Right cardiac atrium (tissue), 5 donors: ENCODE data around the gene ELK1. TPM values are rescaled to one million over a fixed set of nuclear protein-coding genes. Genes with fewer than 3 reads are reported as not detected.

Experiments
- ATAC-seq, 2 donors: fragments of 200-7000 bp; cut with Tn5 transposase; one replicate each; pipeline versions ENCODE4 v1.8.0 to v1.9.1; 2020; ENCODE audit warnings: moderate library complexity in 2 of 2, mild to moderate bottlenecking in 1 of 2
- DNase-seq, 3 donors: peaks; one replicate each; pipeline ENCODE4 v3.0.0-alpha.2; 2020
- H3K27ac ChIP-seq: one replicate; pipeline ENCODE4 v1.5.1; 2013; ENCODE audit warnings: mild to moderate bottlenecking, low read length, control low read depth, moderate library complexity
- H3K27me3 ChIP-seq: one replicate; pipeline ENCODE4 v1.6.1; 2013; ENCODE audit not compliant: control insufficient read depth, insufficient read depth
- H3K4me1 ChIP-seq: one replicate; pipeline ENCODE4 v1.6.1; 2013; ENCODE audit warnings: low read length; ENCODE audit not compliant: control insufficient read depth, insufficient read depth
- H3K4me3 ChIP-seq: one replicate; pipeline ENCODE4 v1.5.1; 2013; ENCODE audit warnings: low read length, control low read depth
- H3K9me3 ChIP-seq: one replicate; pipeline ENCODE4 v1.6.1; 2013; ENCODE audit warnings: low read length; ENCODE audit not compliant: control insufficient read depth
- WGBS: extraction: QIAGEN DNeasy Blood & Tissue Kit; methylation state at CpG from one replicate; pipeline ENCODE4 v1.1.7; 2013; 5-methylcytosine and 5-hydroxymethylcytosine counted together
- intact Hi-C, 4 donors: fragments of 100-400 bp; cut with DNase I; formaldehyde crosslinking; loops; one replicate each; pipeline versions ENCODE4 v1.11.0 to v1.14.0; 2022 to 2023
- polyA plus RNA-seq: library from polyadenylated mRNA; stranded (reverse); fragments of 200-250 nt; gene quantifications from one replicate; pipeline ENCODE4 v1.2.3, GENCODE V29; 2013
- total RNA-seq, 4 donors: library from RNA; stranded (reverse); fragmentation: NEBNext Ultra II Directional; extraction: Animal tissue kit (Norgen Biotek cat#: 25700); gene quantifications; one replicate each; pipeline ENCODE4 v1.2.1, GENCODE V29; 2021
- donor health status: healthy with polysubstance abuse.
- donor health status: DM: no; HTN: yes; CAD: no.
- donor health status: DM: no; HTN: no; CAD: no.
- donor health status: DM: no; HTN: yes; CAD: no; lungs with severe emphysema.
- donor health status: DM: yes; HTN: yes; CAD: no.

The ELK1 gene
- total and polyA plus RNA-seq, 5 donors, result 16.7 to 32.3 (median 24.3) TPM

DNA sequence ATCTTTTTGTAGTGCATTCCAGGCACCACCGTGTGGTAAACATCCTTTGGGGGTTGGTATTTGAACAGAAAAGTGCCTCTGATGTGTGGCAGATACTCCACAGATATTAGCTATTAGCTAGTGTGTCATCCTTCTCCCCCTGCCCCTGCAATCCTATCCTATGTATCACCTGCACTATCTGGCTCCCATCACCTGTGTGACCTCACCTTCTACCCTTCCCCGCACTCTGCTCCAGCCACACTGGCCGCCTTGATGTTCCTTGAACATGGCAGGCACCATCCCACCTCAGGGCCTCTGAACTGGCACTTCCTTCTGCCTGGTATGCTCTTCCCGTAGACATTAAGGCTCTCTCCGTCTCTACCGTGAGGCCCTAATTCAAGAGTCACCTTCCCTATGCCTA, 3.7 kb downstream of the ELK1 start:
- intact Hi-C loops, result loop anchor here in 1 of 4 donors (5.0 kb wide), 1 partner anchor 84 kb away; the partner anchor contains the start of gene ARAF
- no peaks in the 10 kb centered on the region for H3K9me3 ChIP-seq
- H3K27ac ChIP-seq, result no peak overlapping the region
- no peak overlapping the region for H3K4me3 ChIP-seq
- 82% methylated on average over 6 of the region's 6 CpGs for WGBS
- ATAC-seq (no peak), DNase-seq (no peak)
- H3K27me3 ChIP-seq, result no peaks in the 10 kb centered on the region
- peaks cover 11% of the 10 kb centered on the region for H3K4me1 ChIP-seq

DNA sequence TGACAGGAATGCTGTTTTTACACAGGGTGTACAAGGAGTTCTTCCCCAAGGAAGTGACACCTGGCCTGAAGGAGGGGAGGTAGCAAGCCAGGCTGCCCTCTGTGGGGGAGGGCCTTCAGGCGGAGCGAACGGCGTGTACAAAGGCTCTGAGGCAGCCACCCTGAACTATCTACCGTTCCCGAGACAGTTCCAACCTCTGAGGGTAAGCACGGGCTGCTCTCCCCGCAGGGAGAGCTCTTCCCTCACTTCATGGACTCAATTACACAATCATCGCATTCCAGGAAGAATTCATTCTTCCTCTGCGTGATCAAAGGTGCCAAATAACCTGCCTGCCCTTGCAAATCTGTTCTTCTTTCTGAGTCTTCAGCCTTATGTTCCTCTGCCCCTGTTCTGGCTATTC, 4.8 kb downstream of the ELK1 start:
- Histone ChIP-seq H3K4me3 (no peak overlapping the region), H3K27me3 (no peaks in the 10 kb centered on the region), H3K27ac (no peak overlapping the region), H3K4me1 (peaks cover 7% of the 10 kb centered on the region), H3K9me3 (no peaks in the 10 kb centered on the region)
- intact Hi-C loops, result loop anchor here in 1 of 4 donors (5.0 kb wide), 1 partner anchor 83 kb away; the partner anchor contains the start of gene ARAF
- WGBS, result 76% methylated on average over 10 of the region's 10 CpGs
- DNase-seq, result no peak
- ATAC-seq, result no peak

DNA sequence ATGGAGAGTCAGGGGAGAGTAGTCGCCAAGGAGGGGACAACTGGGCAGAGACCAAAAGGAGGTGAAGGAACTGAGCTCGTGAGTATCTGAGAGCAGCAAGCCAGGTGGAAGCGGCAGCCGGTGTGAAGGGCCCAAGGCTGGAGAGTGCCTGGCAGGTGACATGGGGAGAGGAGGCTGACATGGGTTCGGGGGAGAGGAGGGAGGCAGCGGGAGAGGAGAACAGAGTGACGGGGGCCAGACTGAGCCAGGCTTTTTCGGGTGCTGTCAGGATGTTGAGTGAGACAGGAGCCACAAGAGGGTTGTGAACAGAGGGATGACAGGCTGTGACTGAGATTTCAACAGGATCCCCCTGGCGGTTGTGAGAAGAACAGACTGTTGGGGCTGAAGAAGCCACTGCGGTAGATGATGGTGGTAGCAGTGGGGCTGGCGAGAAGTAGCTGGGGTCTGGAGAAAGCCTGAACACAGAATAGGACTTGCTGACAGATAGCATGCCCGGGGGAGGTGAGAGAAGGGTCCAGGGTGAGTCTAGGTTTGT, 5.7 kb downstream of the ELK1 start:
- Histone ChIP-seq H3K4me1 (peaks cover 7% of the 10 kb centered on the region), H3K27ac (no peak overlapping the region), H3K27me3 (no peaks in the 10 kb centered on the region), H3K4me3 (no peak overlapping the region), H3K9me3 (no peaks in the 10 kb centered on the region)
- intact Hi-C loops, result loop anchor here in 1 of 4 donors (5.0 kb wide), 1 partner anchor 82 kb away; the partner anchor contains the start of gene ARAF
- ATAC-seq (peak; percentile 56 to 67), DNase-seq (no peak)
- WGBS, result 49% methylated on average over 12 of the region's 12 CpGs

DNA sequence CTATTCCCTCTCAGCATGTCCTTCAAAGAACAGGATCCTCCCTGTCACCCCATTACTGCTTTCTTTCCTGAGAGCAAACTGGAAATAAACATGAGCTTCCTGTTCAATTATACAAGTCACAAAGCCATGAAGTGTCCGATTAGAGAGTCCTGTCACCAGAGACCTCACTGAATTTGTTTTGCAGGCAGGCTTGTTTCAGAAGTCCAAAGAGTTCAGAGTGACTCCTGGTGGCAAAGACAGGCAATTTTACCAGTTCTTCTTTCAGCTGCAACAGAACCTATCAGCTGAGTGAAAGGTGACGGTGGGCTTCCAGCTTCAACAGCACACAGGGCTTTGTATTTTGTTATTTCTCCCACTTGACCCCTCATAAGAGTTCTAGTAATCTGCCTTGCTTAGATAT, 6.4 kb downstream of the ELK1 start:
- DNase-seq, result no peak
- Histone ChIP-seq H3K9me3 (no peaks in the 10 kb centered on the region), H3K27ac (peak overlapping the region; percentile 37), H3K4me3 (no peak overlapping the region), H3K4me1 (peaks cover 3% of the 10 kb centered on the region), H3K27me3 (no peaks in the 10 kb centered on the region)
- ATAC-seq, result peak; percentile 49 to 59
- 6% methylated on average over 2 of the region's 2 CpGs for WGBS
- intact Hi-C loops, result no loop called here

DNA sequence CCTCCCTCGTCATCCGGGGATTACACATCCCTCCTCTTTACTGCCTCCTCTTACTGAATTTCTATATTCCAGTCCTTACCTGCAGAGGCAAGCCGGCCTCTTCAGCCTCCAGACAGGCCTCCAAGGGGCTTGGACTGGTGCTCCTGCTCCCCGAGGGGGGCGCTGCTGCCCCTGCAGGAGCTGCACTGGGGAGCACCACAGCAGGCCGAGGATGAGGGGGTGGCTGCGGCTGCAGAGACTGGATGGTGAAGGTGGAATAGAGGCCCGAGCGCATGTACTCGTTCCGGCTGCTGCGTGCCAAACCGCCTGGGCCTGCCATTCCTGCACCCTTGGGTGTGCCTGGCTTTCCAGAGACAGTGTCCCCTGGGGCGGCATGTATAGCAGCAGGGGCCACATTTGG, 11.5 kb downstream of the ELK1 start:
- H3K27ac ChIP-seq, result no peak overlapping the region
- no peaks in the 10 kb centered on the region for H3K4me1 ChIP-seq
- intact Hi-C loops, result no loop called here
- no peaks in the 10 kb centered on the region for H3K27me3 ChIP-seq
- no peak overlapping the region for H3K4me3 ChIP-seq
- H3K9me3 ChIP-seq, result no peaks in the 10 kb centered on the region
- DNase-seq (no peak), ATAC-seq (no peak)
- 93% methylated on average over 14 of the region's 14 CpGs for WGBS

DNA sequence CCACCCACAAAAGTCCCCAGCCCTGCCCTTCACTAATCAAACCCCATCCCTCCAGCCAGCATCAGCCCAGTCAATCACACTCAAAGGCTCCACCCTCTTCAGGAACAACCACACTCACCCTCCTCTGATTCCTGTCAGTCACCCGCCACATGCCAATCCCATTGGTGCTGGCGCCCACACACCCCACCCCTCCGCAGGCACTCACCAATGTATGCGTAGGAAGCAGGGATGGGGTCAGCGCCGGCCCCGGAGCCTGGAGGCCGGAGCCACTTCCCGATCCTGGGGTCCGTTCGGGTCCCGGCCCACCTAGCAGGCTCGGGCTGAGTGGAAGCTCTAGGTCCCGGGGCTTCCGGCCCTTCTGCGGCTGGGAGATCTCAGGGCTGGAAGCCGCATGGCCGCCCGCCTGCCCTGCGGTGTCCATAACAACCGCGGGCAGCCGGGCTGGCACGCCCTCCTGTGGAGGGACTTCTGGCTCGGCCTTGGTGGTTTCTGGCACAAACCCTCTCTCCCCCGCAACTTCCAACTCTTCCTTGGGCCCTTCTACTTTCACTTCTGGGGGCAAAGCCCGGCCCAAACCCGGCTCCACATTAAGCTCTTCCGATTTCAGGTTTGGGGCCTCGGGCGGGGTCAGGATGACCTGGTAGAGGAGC, 12.7 kb downstream of the ELK1 start:
- no peak overlapping the region for H3K27ac ChIP-seq
- no peaks in the 10 kb centered on the region for H3K9me3 ChIP-seq
- no peaks in the 10 kb centered on the region for H3K27me3 ChIP-seq
- DNase-seq (peak; percentile 52 to 79 (median 73)), ATAC-seq (peak; percentile 90 to 94)
- no peaks in the 10 kb centered on the region for H3K4me1 ChIP-seq
- intact Hi-C loops, result no loop called here
- H3K4me3 ChIP-seq, result no peak overlapping the region
- WGBS, result 53% methylated on average over 31 of the region's 31 CpGs

DNA sequence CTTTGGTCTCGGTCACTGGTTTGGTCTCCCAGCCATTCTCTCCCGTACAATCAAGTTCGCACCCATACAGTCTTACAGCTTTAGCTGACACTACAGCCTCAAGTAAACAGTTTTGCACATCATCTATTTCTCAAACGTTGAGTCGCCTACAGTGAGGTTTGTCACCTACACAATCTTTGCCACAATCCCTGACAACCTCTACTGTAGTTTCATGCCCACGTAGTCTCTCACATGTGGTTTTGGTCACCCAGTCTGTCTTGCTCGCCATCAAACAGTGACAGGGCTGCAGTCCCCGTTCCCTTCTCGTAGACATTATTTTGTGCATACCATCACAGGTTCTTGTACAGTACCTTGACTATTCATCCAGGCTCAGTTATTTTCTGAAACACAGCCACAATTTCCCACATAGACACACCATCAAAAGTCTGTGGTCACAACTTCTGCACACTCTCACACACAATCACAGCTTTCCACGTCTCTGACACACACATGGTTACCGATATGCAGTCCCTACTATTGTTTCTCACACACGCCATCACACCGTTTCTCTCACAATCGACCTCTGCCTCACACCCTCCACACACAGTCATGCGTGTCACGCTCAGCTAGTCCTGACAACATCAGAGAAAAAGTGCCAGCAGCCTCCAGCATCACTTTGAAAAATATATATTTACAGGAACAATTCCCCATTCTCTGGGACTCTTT, 15.3 kb downstream of the ELK1 start:
- Histone ChIP-seq H3K9me3 (no peaks in the 10 kb centered on the region), H3K4me3 (no peak overlapping the region), H3K27ac (no peak overlapping the region), H3K27me3 (no peaks in the 10 kb centered on the region), H3K4me1 (no peaks in the 10 kb centered on the region)
- intact Hi-C loops, result no loop called here
- DNase-seq, result no peak
- ATAC-seq, result no peak
- 86% methylated on average over 16 of the region's 16 CpGs for WGBS

DNA sequence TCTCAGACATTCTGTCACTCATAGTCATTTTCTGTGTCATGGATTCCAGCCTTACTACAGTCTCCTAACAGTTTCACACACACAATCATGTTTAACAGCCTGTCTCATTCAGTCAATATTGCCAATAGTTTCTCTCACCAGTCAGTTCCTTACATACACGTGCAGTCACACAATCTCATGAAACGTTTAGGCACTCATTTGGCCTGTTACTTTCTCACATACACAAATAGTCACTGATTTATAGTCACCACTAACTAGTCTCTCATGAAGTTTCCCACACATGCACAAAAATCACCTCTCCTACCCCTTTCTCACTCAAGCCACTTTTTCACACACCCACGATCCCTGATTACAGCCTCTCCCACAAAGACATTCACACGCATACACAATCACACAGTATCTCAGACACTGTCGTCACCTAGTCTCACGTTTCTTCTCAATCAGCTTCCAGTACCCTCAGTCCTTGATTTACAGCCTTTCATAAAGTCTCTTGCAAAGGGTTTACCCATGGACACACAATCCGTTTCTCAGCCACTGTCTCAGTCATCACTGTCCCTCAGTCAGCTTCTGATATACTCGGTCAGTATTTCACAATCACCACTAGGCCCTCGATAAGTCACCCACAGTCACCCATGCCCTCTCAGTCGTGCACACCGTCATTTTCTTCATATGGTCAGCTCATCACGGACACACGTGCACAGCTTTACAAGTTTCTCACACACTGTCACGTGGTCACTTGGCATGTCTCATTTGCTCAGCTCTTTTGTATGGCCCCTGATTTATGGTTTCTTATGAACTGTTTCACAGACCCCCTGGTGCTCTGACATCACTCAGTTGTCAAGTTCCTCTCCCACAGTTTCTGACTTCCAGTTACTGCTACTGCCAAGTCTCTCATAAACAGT, 16.4 kb downstream of the ELK1 start:
- Histone ChIP-seq H3K27me3 (no peaks in the 10 kb centered on the region), H3K9me3 (no peaks in the 10 kb centered on the region), H3K4me1 (no peaks in the 10 kb centered on the region), H3K4me3 (no peak overlapping the region), H3K27ac (no peak overlapping the region)
- intact Hi-C loops, result no loop called here
- ATAC-seq (no peak), DNase-seq (peak in 1 of 3 donors; percentile 11)
- WGBS, result 57% methylated on average over 14 of the region's 14 CpGs

DNA sequence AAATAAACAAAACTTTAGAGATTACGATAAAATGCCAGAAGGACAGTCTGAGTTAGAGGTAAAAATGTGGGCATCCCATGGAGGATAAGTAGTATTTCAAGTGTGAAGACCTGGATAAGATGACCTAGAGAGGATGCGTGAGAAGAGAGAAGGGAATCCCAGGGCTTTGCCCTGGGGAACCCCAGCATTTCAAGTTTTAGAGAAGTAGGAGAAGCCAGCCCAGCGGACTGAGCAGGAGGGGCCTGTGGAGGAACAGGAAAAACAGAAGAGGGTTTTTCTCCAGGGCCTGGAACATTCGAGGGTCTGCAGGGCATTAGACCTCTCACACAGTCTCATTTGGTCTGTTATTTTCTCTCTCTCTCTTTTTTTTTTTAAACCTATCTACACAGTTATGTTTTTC, 17.7 kb downstream of the ELK1 start:
- Histone ChIP-seq H3K27ac (no peak overlapping the region), H3K27me3 (no peaks in the 10 kb centered on the region), H3K9me3 (no peaks in the 10 kb centered on the region), H3K4me3 (no peak overlapping the region), H3K4me1 (no peaks in the 10 kb centered on the region)
- no peak for ATAC-seq
- WGBS, result 67% methylated on average over 4 of the region's 4 CpGs
- DNase-seq, result no peak
- intact Hi-C loops, result no loop called here

DNA sequence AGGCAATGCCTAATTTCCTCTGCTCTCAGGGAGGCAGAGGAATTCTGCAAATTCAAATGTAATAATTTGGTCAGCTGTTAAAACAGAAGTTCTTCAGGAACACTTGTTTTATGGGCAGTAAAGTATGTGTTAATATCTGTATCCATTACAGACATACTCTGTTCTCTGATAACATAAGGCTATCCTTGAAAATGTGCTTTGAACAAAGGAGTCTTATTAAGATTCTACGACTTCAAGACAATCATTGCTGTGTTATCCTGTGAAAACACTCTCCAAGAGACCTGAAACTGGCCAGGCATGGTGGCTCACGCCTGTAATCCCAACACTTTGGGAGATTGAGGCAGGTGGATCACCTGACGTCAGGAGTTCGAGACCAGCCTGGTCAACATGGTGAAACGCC, 18.7 kb downstream of the ELK1 start:
- intact Hi-C loops, result no loop called here
- Histone ChIP-seq H3K4me3 (no peak overlapping the region), H3K4me1 (no peaks in the 10 kb centered on the region), H3K27ac (no peak overlapping the region), H3K9me3 (no peaks in the 10 kb centered on the region), H3K27me3 (no peaks in the 10 kb centered on the region)
- WGBS, result 85% methylated on average over 5 of the region's 5 CpGs
- DNase-seq (no peak), ATAC-seq (no peak)
